A204.1 (cell line): ENCODE measurements around the gene RELT.

Experiments used
- FAIRE-seq: peaks from 2 replicates; lab custom pipeline; 2012; peaks lifted over from hg19 to GRCh38; lab: Jason Lieb, UNC

The RELT gene

DNA sequence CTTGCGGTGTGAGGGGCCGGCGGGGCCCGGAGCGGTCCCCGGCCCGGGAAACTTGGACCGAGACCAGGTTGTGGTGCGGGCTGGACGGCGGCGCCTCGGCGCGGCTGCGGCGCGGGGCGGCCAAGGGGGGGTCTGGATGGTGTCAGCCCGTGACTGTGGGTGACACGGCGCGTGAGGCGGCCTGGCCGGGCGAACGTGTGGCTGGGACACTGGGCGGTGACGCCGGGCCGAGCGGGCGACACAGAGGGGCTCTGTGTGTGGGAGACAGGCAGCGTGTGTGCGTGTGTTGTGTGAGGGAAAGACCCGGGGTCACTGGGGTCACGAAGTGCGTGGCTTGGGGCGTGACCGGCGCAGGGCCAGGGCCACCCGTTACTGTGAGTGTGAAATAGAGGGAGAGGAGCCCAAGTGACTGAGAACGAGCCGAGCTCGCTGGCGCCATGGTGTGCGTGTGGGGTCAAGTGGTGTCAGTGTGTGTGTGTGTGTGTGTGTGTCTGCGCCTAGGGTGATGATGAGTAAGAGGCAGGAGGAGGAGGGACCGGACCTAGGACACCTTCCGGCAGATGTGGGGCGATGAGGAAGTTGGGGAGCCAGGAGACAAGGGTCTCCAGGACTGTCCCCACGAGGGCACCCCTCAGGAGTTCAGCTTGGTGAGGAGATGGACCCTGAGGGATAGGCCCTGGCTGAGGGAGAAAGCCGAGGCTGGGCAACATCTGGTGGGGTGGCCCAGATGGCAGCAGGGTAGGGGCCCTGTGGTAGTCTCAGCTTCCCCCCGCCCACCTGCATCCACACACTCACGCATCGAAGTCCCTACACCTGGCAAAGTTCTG lies 817 bp downstream of the RELT start:
- no peak for FAIRE-seq

DNA sequence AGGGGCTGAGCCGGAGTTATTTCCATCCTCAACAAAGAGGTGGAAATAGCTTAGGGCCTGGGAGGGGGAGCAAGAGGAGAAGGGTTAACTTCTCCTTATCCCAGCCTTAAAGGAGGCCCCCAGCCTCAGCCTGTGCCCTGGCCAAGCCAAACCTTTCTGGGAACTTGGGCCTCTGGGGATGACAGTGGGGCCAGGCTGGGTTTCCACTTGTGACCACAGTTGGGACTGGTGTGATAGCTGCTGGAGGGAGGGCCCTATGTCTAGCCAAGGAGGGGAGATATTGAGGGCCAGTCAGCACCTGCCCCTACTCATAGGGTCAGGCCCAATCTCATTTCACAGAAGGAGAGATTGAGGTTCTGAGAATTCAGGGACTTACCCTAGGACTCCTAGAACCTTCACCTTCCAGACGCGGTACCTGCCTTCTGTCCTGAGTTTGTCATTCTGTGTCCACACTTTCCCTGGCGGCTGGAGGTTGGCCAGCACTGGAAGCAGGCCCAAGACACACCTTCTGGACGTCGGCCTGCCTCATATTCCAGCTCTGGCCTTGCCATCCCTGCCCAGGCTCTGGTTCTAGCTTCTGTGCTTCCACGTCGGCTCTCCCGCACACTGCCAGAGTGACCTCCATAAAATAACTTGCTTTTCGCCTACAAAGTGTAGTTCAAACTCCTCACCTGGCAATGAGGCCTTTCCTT lies 3.1 kb downstream of the RELT start:
- FAIRE-seq = no peak

DNA sequence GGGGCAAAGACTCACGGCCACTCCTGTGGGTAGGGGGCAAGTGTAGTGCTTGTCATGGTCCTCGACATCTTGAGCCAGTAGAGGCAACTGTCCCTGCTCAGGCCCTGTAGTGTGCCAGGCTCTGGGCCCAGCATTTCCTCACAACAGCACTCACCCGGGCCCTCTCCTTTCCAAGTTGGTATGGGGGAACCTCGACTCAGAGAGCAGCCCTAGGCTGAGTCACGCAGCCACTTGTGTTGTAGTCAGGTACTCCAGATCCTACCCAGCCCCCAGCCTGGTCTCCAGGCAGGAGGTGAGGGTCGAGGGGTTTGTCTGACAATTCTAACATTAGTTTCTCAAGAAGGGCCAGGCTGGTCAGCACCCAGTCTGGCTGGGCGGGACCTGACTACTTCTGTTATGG lies 4.1 kb downstream of the RELT start:
- FAIRE-seq = no peak

DNA sequence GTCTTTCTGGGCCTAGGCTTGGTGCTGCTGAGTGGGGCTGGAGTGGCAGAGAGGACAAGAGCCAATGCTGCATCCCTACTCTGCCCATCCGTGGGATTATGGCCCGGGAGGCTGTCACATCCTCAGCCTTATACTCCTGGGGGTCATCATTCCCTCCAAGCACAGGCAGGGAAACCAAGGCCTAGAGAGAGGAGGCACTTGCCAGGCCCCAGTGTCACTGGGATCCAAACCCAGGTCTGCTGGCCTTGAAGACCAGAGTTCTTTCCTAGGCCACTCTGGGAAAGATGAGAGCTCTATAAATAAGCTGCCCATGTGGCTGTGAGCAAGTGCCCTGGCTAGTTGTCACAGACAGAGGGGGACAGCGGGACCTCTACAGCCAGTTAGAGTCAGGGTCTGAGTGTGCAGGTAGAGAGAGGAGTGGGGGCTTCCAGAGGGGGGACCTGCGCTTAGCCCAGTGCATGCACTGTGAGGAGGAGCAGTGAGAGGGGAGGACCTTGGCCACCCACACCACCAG lies 4.8 kb downstream of the RELT start:
- FAIRE-seq = no peak

DNA sequence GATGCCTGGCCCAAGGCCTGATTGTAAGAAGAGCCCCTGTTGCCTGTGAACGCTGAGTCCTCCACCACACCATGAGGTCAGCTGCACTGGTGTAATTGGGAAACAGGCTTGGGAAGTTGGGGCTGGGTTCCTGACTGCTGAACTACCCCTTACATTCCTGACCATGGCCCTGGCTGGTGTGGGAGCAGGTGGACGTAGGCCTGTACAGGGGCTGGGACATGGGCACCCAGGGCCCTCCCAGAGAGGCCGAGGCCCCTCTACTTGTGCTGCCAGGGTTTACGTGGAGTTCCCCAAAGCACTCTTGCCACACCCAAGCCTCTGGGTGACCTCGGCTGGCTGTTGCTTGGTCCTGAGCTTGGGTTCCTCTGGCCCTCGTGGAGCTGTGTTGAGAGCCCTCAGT lies 5.4 kb downstream of the RELT start:
- no peak for FAIRE-seq

DNA sequence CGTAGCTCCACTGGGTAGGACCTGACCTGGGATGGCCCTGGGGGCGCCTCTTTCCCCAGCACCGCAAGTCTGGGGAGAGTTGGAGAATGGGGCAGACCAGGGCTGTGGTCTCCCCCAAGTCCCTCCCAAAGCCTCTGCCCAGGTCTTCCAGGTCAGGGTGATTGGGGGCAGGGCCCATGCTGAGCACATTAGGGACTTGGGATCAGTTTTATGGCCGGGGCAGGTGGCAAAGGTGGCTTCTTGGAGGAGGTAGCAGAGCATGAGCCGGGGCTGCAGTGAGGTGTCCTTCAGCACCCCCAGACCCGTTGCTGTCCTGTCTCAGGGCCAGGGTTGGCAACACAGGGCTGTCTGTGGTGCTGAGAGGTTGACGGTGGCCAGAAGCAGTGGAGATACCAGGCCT lies 6.0 kb downstream of the RELT start:
- FAIRE-seq = no peak

DNA sequence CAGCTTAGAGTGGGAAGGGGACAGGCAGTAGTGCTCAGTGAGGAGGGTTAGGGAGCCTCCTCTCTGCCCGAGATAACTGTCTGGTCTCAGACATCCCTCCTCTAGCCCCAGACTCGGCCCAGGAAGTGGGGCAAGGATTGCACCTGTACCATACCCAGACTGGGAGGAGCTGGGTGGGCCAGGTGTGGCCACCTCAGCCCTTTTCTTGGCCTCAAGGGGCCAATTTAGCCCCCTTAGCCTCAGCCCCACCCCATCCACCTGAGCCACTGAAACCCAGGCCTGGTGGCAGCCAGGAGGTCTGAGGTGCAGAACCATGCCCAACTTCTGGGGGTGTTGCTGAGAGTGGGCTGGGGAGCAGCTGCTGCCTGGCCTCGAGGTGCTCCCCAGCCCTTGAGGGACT lies 6.5 kb downstream of the RELT start:
- no peak for FAIRE-seq

DNA sequence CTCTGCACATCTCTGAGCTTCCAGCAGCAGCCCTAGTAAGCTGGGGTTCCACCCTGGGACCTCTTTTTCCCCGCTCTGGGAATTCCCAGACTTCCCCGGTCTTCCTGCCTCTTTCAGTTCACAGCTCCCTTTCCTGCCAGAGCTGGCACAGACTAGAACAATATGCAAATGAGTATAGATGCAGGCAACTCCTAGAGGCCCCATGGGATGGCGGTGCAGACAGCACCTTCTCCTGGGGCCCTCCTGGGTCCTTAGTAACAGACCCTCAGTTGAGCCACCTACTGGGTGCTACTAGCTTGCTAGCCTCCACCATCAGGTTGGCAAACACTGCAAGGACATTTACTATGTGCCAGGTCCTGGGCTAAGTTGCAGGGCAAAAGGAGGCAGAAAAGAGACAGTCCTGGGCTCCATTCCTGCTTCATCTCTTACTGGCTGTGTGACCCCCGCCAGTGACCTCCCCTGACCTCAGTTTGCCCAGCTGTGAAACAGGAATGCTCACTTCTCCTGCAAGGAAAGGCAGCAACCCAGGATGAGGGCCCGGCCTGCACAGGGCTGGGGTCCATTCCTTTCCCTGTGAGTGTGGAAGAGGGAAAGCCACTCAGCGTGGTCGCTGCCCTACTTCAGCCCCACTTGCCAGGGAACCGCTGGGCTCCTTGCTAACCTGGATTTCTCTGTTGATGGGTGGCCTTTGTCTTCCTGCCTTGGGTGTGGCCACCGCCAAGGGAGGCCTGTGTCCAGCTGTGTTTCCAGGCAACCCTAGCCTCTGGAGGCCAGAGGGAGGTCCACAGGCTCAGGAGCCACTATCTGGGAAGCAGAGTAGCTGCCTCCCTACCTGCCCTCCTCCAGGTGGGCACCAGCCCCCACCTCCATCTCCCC lies 7.3 kb downstream of the RELT start:
- no peak for FAIRE-seq

DNA sequence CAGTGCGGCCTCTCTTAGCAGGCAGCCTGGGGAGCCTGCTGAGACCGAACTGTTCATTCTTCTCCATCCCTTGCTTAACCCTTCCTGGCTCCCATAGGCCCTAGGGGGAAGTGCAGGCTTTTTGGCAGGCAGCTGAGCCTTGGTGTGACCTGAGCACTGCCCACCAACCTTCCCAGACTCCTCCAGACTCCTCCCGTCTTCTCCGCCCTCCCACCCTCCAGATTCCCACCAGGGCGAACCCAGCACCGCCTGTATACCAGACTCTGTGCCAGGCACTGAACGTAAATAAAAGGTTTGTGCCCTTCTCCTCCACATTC lies 7.9 kb downstream of the RELT start:
- FAIRE-seq = no peak

DNA sequence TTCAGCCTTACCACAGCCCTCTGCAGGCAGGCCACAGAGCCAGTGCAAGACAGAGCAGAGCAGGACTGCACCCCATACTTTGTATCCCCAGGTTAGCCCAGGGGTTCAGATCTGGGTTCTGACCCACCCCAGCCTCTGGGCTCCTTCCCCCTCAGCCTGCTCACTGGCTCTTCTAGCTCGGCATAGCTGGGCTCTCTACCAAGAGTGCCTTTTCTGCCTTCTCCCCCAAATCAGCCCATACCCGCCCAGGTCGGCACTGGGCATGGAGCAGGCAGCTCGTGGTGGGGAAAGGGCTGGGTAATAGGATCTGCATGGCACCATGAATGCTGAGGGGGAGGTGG lies 8.3 kb downstream of the RELT start:
- no peak for FAIRE-seq

DNA sequence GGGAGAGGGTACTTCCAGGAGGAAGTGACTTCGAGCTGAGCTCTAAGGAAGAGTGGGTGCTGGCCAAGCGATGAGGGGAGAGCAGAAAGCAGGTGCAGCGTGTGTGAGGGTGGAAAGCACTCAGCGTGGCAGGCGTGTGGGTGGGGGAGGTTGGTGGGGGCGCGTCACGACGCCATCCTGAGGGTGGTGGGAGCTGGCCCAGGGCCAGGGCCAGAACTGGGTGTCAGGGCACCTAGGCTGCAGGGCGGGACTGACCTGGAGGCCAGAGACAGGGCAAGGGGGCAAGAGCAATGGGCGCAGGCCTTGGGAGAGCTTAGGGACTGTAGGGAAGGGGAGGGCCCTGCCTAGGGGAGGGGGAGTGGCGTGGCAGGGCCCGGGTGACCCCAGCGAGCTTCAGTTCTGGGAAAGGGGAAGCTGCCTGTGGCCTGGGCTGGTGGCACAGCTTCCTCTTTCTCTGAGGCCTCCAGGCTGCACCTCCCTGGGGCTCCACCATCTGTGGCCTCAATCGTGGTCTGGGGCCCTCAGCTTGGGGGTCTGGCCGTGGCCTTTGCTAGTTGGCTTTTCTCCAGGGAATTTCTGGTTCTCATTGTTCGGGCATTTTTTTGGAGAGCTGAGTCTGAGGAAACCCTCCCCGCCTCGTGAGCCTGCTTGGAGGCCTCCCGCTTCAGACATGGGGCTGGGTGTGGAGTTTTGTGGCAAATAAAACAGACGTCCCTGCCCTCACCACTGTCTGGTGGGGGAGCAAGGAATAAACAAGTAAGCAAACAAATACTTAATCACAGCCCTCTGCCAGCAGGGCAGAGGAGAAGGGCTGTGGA lies 8.9 kb downstream of the RELT start:
- FAIRE-seq = no peak

DNA sequence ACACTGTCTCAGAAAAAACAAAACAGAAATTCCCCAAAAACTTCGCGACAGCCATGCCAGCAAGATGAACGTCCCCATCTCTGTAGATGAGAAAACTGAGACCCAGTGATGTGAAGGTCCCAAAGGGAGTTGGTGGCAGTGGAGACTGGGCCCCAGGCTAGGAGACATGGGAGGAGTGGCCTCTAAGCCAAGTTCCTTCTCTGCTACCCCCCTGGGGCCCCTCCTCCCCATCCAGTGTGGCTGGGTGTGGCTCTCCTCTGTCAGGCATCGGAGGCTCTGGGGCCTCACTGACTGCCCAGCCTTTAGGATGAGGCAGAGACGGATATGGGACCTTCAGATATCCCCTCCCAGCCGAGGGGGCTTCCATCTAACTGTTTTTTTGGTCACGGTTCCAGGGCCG lies 9.8 kb downstream of the RELT start:
- FAIRE-seq = no peak

DNA sequence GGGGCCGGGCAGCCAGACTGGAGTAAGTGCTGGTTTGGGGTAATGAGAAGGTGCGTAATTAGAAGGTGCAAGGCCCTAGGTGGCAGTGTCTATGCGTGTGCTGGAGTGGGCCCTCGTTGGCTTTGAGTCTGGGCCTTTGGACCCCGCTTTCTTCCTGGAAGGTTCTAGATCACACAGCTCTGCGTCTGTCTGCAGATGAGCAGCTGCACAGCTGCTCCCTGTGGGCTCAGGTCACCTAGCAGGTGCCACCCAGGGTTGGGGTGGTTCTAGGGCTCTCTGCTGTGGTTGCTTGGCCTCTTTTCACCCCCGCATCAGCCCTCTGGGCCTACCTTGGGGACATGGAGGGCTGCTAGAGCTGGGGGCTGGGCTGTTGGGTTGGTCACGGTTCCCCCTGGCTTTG lies 10.3 kb downstream of the RELT start:
- no peak for FAIRE-seq

DNA sequence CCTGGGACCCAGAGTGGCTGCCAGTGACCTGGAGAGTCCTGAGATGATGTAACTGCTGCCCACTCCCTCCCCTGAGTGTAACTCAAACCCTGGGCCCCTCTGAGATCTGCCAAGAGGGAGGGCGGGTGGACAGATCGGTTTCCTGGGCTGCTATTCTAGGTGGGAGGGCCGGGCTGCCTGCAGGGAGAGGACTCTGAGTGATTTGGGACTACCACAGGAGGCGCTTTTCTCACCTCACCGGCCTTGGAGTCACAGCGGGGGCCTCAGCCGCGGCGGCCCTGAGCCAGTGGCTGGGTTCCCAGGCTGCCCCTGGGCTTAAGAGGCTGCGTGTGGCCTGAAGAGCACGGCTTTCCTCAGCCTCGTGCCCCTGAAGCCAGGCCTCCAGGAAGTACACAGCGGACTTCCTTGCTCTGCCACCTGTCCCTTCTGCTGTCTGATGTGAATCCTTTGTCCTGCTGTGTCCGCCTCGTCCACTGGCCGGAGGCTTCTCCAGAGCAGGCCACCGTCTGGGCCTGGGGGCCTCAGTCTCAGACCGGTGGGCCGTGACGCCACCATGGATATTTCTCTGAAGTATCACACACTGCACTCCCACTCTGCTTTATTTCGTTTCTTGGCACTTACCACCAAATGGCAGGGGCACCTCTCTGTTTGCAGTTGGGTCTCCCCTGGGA lies 11.5 kb downstream of the RELT start:
- FAIRE-seq = no peak

DNA sequence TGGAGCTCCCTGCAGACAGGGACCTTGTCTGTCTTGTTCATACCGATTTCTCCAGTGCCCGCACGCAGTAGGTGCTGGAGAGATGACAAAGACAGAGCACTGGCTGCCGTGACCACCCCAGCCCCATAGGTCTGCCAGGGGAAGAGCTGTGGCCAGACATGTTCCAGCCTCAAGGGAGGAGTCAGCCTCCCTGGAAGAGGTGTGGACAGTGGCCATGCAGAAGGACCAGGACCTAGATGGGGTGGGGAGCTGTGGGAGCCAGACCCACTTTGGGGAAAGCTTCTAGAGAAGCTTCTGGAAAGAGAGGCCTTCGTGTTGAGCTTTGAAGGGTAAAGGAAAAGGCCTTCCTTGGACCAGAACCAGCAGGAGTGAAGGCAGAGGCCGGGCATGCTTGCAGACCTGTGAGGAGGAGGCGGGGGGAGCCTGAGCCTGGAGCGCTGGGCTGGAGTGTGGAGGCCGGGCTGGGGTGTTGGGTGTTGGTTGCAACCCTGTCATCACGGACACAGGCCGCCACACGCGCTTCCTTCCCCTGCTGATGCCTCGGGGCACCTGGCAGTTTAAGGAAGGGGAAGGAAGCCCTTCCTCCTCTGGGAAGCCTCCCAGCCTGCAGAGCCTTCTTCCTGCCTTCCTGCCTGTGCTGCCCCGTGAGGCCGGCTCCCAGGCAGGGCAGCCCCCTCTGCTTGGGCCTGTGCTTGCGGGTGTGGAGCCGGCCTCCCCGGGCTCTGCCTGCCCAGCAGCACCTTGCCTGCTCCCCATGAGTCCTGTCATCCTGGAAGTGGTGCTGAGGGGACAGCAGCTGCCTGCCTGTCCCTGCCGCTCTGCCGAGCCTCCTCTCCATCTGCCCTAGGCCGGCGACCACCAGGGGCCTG lies 12.3 kb downstream of the RELT start:
- no peak for FAIRE-seq

DNA sequence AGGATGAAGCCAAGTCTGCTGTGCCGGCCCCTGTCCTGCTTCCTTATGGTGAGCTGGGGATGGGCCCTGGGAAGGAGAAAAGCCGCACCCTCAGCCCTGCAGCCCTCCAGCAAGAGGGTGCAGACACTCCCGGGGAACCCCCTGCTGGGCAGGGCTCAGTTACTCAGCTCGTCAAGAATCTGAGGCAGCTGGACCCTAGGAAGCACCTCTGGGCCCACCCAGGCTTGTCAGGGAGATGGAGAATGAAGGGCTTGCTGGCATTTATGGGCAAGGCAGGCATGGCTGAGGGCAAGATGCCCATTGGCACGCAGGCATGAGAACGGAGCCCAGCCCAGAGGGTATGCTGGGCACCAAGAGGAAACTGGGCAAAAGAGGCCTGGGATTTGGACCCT lies 12.9 kb downstream of the RELT start:
- no peak for FAIRE-seq

DNA sequence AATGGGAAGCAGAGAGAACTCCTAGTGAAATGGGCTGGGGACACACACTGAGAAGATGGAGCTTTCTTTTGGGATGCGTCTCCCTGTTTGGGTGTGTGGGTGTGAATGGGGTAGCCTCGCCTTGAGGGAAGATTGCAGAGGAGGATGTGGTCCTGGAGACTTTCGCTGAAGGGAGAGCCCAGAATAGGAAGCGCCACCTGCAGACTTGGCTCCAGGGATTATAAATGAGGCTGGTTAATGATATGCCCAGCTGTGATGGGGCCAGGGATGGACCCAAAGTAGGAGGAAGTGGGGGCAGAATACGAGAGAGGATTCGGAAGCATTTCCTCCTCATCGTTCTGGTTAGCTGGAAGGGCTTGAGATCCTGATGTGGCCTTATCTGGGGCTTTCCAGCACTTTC lies 13.7 kb downstream of the RELT start:
- no peak for FAIRE-seq

DNA sequence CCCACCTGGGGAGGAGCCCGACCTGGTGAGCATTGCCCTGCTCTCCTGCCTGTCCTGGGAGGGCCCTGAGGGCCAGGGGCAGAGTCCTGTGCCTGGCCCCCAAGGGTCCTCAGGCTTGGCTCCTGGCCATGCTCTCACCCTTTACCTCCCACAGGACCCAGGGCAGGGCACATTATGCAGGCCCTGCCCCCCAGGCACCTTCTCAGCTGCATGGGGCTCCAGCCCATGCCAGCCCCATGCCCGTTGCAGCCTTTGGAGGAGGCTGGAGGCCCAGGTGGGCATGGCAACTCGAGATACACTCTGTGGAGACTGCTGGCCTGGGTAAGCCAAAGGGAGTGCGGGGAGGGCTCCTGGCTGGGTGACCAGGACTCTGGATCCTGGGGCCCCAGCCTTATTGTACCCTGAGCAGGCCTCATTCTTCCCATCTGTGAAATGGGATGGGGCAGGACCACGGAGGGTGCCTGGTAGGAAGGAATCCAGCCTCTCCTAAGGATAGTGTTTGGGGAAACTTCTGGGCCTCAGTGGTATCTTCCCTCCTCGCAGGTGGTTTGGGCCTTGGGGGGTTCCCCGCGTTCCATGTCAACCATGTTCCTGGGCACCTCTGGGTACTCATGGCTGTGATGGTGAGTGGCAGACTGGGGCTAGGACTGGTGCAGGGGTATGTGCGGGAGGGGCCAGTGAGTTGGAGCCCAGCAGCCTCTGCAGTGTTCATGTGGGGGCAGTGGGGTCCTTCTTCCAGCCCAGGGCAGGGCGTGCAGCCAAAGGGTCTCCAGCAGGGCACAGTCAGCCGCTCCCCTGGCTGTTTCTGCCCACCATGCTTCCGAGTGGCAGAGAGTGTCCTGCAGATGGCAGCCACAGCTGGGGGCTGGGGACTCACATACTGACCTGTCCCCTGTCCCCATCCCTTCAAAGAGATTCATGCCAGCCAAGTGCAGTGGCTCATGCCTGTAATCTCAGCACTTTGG lies 14.7 kb downstream of the RELT start:
- no peak for FAIRE-seq

DNA sequence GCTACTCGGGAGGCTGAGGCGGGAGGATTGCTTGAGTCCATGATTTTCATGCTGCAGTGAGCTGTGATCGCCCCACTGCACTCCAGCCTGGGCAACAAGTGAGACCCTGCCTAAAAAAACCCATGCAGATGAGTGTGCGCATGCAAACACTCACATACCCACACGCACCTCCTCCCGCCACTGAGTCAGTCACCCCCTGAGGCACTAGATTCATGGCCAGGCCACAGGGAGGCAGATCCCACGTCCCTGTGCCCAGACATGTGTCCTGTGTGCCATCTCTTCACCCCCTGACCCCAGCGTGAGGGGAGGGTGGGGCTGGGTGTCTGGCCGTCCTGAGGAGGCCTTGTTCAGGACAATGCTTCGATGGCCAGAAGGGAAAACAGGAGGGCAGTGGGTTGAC lies 15.5 kb downstream of the RELT start:
- no peak for FAIRE-seq
